ENCODE measurements around the gene CSTF1. TPM values are rescaled to one million over a fixed set of nuclear protein-coding genes. Genes with fewer than 3 reads are reported as not detected.

Gene CSTF1
- total and polyA plus RNA-seq, 2 of the 8 experiments (the other 6 are each of a cell fraction or from before 2014, with no cell fraction given) = 59.4 to 83.5 TPM

- Histone ChIP-seq H3K18ac (ENCODE audit: extremely low read depth, low read length) (no peak overlapping the region), H4K20me1 (replicated peaks in 1 of 2; ENCODE audit: control insufficient read depth in 1 of 2, insufficient read depth in 2 of 2, low read length in 2 of 2) (peaks cover 0 to 1% of the 10 kb centered on the region in 2 experiments), H3K27ac (ENCODE audit: low read depth, low read length) (no peak overlapping the region), H3K56ac (replicated peaks; ENCODE audit: insufficient read length, low read depth, low read length) (no peak overlapping the region), H3K23ac (ENCODE audit: insufficient read length) (no peak overlapping the region), H2AK5ac (ENCODE audit: low read depth, low read length) (no peak overlapping the region), H3K9ac (replicated peaks in 1 of 4; ENCODE audit: extremely low read depth in 1 of 4, low read depth in 3 of 4, low read length in 3 of 4) (no peak overlapping the region), H3K4me3 (ENCODE audit: extremely low read depth in 1 of 4, insufficient read depth in 2 of 4, low read depth in 3 of 4, low read length in 4 of 4) (no peak overlapping the region), H3K36me3 (ENCODE audit: control insufficient read depth in 2 of 4, insufficient read depth in 4 of 4, low read length in 3 of 4) (no peaks in the 10 kb centered on the region), H2BK120ac (replicated peaks; ENCODE audit: low read depth, low read length) (no peak overlapping the region), H3K9me3 (ENCODE audit: insufficient read depth in 2 of 2, low read depth in 1 of 2, low read length in 1 of 2) (no peaks in the 10 kb centered on the region), H3K79me1 (ENCODE audit: low read depth, low read length) (no peaks in the 10 kb centered on the region), H3K79me2 (ENCODE audit: control insufficient read depth in 1 of 2, insufficient read depth in 2 of 2, low read length in 2 of 2) (no peaks in the 10 kb centered on the region), H3K23me2 (ENCODE audit: low read depth, low read length) (no peaks in the 10 kb centered on the region), H3K4me1 (replicated peaks in 1 of 4; ENCODE audit: control insufficient read depth in 3 of 4, insufficient read depth in 4 of 4, low read length in 3 of 4) (no peaks in the 10 kb centered on the region), H4K8ac (ENCODE audit: extremely low read depth, insufficient read depth, low read length) (no peak overlapping the region), H2AFZ (ENCODE audit: low read length) (no peak overlapping the region), H3K4ac (replicated peaks; ENCODE audit: insufficient read length, low read depth, low read length) (no peak overlapping the region), H3K4me2 (ENCODE audit: insufficient read depth in 1 of 2, low read depth in 2 of 2, low read length in 2 of 2) (no peak overlapping the region), H4K5ac (ENCODE audit: insufficient read length, low read depth, low read length) (no peak overlapping the region), H2BK5ac (ENCODE audit: low read depth, low read length) (no peak overlapping the region), H3K27me3 (replicated peaks in 1 of 4; ENCODE audit: control insufficient read depth in 3 of 4, extremely low read depth in 1 of 4, insufficient read depth in 3 of 4, low read length in 3 of 4) (no peaks in the 10 kb centered on the region; a peak in 2 of 7 replicates), H2BK15ac (ENCODE audit: low read length) (no peak overlapping the region), H2BK20ac (ENCODE audit: low read length) (no peak overlapping the region), H3K14ac (ENCODE audit: insufficient read length) (no peak overlapping the region), H2BK12ac (ENCODE audit: low read depth, low read length) (no peak overlapping the region), H4K91ac (replicated peaks; ENCODE audit: insufficient read length, low read length) (no peak overlapping the region)
- DNase-seq (ENCODE audit: low read depth in 1 of 2, low spot score in 2 of 2) (no peak), FAIRE-seq (no peak)
- POLR2A ChIA-PET (ENCODE audit: partially characterized antibody) = no interaction called here
- WGBS, 2 experiments (ENCODE audit: extremely low coverage in 1 of 2, insufficient coverage in 1 of 2, insufficient read length in 1 of 2, insufficient replicate concordance in 2 of 2, low coverage in 1 of 2, low lambda C conversion rate in 2 of 2, missing lambda C conversion rate in 1 of 2) = 88% methylated on average over 4 of the region's 4 CpGs; no CpG with 5 or more reads in 1 of the 2 experiments
- CTCF ChIA-PET (ENCODE audit: partially characterized antibody) = interaction anchor here (0.9 to 1.3 kb wide), 4 partner anchors 10 to 120 kb away, joined by 3 to 5 read pairs (median 4); no protein-coding TSS in a partner anchor
- TF ChIP-seq CHD1 (IDR thresholded peaks at IDR 0.05; ENCODE audit: low read depth, low read length) (no peak), PHF8 (conservative IDR thresholded peaks at IDR 0.05; ENCODE audit: low read depth, low read length) (no peak), EP300 (IDR thresholded peaks at IDR 0.05; ENCODE audit: borderline replicate concordance in 1 of 2, low read depth in 2 of 2, low read length in 2 of 2) (no peak), TAF7 (optimal IDR thresholded peaks at IDR 0.05; ENCODE audit: borderline replicate concordance, low read depth, low read length) (no peak), BACH1 (IDR thresholded peaks at IDR 0.05; ENCODE audit: low read length) (no peak)
These were observed 38.0 kb downstream of the CSTF1 start for GRCh38 chr20:56430461-56430860.
